Sigmoid colon (tissue), 7 donors: Measurements from ENCODE around the gene IFITM10. TPM values are rescaled to one million over a fixed set of nuclear protein-coding genes. Genes with fewer than 3 reads are reported as not detected.

Source experiments
- DNase-seq: peaks from one replicate; pipeline ENCODE4 v3.0.0-alpha.2; 2019
- H3K27ac ChIP-seq, 4 donors: fragments of 200-600 bp; sonication (generic); one replicate each; pipeline ENCODE4 v1.5.1; 2016 to 2019; ENCODE audit warnings: mild to moderate bottlenecking in 1 of 4
- H3K27me3 ChIP-seq, 3 donors: fragments of 200-600 bp; sonication (generic); one replicate each; pipeline ENCODE4 v1.5.1; 2019; ENCODE audit warnings: mild to moderate bottlenecking in 1 of 3
- H3K36me3 ChIP-seq, 4 donors: fragments of 200-600 bp; sonication (generic); one replicate each; pipeline ENCODE4 v1.5.1; 2016 to 2019
- H3K4me1 ChIP-seq, 4 donors: fragments of 200-600 bp; sonication (generic); one replicate each; pipeline ENCODE4 v1.5.1; 2017 to 2019
- H3K4me3 ChIP-seq, 4 donors: fragments of 200-600 bp; sonication (generic); one replicate each; pipeline ENCODE4 v1.5.1; 2017 to 2019; ENCODE audit warnings: mild to moderate bottlenecking in 2 of 4, moderate library complexity in 1 of 4
- H3K9me3 ChIP-seq, 4 donors: fragments of 200-600 bp in 3 of 4; sonication (generic) in 3 of 4; one replicate each; pipeline versions ENCODE4 v1.5.1 to v1.6.1; 2013 to 2019
- CTCF ChIP-seq, 4 experiments: fragments of 450-650 bp in 3 of 4; fragments of 200-600 bp in 1 of 4; IDR thresholded peaks; one replicate each; pipeline ENCODE4 v1.5.1; 2016 to 2019; ENCODE audit warnings: antibody characterized with exemption in 4 of 4, mild to moderate bottlenecking in 3 of 4, moderate library complexity in 2 of 4
- EP300 ChIP-seq, 4 donors: sonication (generic); formaldehyde crosslinking; IDR thresholded peaks; one replicate each; pipeline ENCODE4 v1.6.1; 2017; ENCODE audit warnings: antibody characterized with exemption in 4 of 4
- POLR2A ChIP-seq, 2 donors: fragments of 450-650 bp; IDR thresholded peaks; one replicate each; pipeline ENCODE4 v1.6.1; 2016; ENCODE audit warnings: antibody characterized with exemption in 2 of 2, mild to moderate bottlenecking in 2 of 2, moderate library complexity in 2 of 2
- POLR2AphosphoS5 ChIP-seq, 4 donors: sonication (generic); formaldehyde crosslinking; IDR thresholded peaks; one replicate each; pipeline ENCODE4 v1.6.1; 2017; ENCODE audit warnings: antibody characterized with exemption in 4 of 4
- WGBS, 2 donors: extraction: QIAGEN DNeasy Blood & Tissue Kit; methylation state at CpG; one replicate each; pipeline ENCODE4 v1.1.7; 2013; 5-methylcytosine and 5-hydroxymethylcytosine counted together
- intact Hi-C: fragments of 100-400 bp; cut with DNase I; formaldehyde crosslinking; loops from one replicate; pipeline ENCODE4 v1.15.1; 2023
- polyA plus RNA-seq, 3 donors: library from polyadenylated mRNA; stranded (reverse); fragments of 200-250 nt; gene quantifications; one replicate each; pipeline ENCODE4 v1.2.3, GENCODE V29; 2013
- total RNA-seq, 4 donors: library from RNA; depleted of rRNA; stranded (reverse); fragments of >200 nt; gene quantifications; one replicate each; pipeline ENCODE4 v1.1.0, GENCODE V29; 2016
- donor health status: healthy with polysubstance abuse.
- donor health status: Bipolar disorder and iron deficiency.
- donor health status: healthy.

Gene IFITM10
- total and polyA plus RNA-seq, 7 donors, result 0.36 to 1.4 (median 0.60) TPM; not detected in 2

- intact Hi-C loops, result loop anchor here (10.0 kb wide), 1 partner anchor 649 kb away; the partner anchor contains the start of gene TSSC4
- no peak overlapping the region for H3K4me3 ChIP-seq
- peaks cover 0 to 21% (median 12%) of the 10 kb centered on the region in 4 donors for H3K4me1 ChIP-seq
- WGBS, 2 donors, result 73 to 75% methylated on average over 16 of the region's 16 CpGs
- H3K27me3 ChIP-seq, result peaks cover 0 to under 1% (median 0%) of the 10 kb centered on the region in 3 donors
- peaks cover 17 to 88% (median 47%) of the 10 kb centered on the region in 4 donors for H3K36me3 ChIP-seq
- H3K27ac ChIP-seq, result no peak overlapping the region
- no peak for DNase-seq
- no peaks in the 10 kb centered on the region for H3K9me3 ChIP-seq
- no peak for TF ChIP-seq POLR2A (IDR thresholded peaks at IDR 0.05)
- no peak for TF ChIP-seq EP300 (IDR thresholded peaks at IDR 0.05)
- TF ChIP-seq CTCF (IDR thresholded peaks at IDR 0.05), result no peak
- TF ChIP-seq POLR2AphosphoS5 (IDR thresholded peaks at IDR 0.05), result no peak
These were observed 5.5 kb upstream of the IFITM10 start for GRCh38 chr11:1755692-1756561.

DNA sequence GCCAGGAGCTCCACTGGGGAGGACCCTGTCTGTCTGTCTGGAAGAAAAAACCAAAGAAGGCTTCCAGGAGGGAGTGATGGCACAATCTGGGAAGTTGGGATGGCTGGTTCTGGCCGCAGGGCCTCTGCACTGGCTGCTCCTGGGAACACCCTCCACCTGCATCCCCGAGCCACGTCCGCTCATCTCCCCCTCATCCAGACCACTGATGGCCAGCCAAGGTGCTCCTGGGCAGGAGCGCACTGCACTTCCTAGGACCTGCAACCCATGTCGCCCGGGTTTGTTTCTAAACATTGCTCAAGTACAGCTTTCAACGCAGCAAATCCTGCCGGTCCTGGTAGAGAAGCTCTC is 4.9 kb upstream of the IFITM10 start:
- Histone ChIP-seq H3K4me1 (peaks cover 0 to 19% (median 8%) of the 10 kb centered on the region in 4 donors), H3K27ac (no peak overlapping the region), H3K36me3 (peaks cover 17 to 82% (median 47%) of the 10 kb centered on the region in 4 donors), H3K4me3 (no peak overlapping the region), H3K9me3 (no peaks in the 10 kb centered on the region), H3K27me3 (peaks cover 0 to 7% (median 0%) of the 10 kb centered on the region in 3 donors)
- intact Hi-C loops, result loop anchor here (10.0 kb wide), 1 partner anchor 649 kb away; the partner anchor contains the start of gene TSSC4
- DNase-seq, result no peak
- 85 to 91% methylated on average over 9 of the region's 9 CpGs for whole genome bisulfite sequencing, 2 donors
- TF ChIP-seq POLR2A (IDR thresholded peaks at IDR 0.05) (no peak), EP300 (IDR thresholded peaks at IDR 0.05) (no peak)

DNA sequence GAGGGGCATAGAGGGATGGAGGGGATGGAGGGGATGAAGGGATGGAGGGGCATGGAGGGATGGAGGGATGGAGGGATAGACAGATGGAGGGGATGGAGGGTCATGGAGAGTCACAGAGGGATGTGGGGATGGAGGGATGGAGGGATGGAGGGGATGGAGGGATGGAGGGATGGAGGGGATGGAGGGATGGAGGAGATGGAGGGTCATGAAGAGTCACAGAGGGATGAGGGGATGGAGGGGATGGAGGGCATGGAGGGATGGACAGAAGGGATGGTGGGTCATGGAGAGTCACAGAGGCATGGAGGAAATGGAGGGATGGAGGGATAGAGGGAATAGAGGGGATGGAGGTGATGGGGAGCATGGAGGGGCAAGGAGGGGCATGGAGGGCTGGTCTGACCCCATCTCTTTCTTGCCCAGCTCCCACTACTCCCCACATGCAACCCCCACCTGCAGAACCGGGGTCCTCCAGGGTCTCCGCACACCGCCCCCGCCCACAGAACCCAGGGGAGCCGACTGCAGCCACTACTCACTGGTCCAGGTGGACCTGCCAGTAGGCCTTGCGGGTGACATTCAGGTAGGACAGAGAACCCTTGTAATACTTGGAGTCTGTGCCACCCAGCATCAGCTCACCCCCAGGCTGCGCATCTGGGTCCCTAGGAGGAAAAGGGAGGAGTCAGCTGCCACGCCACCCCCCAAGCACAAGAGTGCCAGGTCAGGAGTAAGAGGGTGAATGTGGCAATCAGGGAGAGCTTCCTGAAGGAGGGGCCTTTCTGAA is 4.2 kb upstream of the IFITM10 start:
- Histone ChIP-seq H3K4me3 (no peak overlapping the region), H3K36me3 (peaks cover 17 to 74% (median 47%) of the 10 kb centered on the region in 4 donors), H3K27ac (no peak overlapping the region), H3K4me1 (peaks cover 0 to 19% (median 3%) of the 10 kb centered on the region in 4 donors), H3K9me3 (no peaks in the 10 kb centered on the region), H3K27me3 (peaks cover 4 to 14% (median 6%) of the 10 kb centered on the region in 3 donors)
- DNase-seq, result no peak
- intact Hi-C loops, result loop anchor here (10.0 kb wide), 1 partner anchor 650 kb away; the partner anchor contains the start of gene TSSC4
- TF ChIP-seq POLR2A (IDR thresholded peaks at IDR 0.05) (no peak), CTCF (IDR thresholded peaks at IDR 0.05) (no peak), POLR2AphosphoS5 (IDR thresholded peaks at IDR 0.05) (no peak), EP300 (IDR thresholded peaks at IDR 0.05) (no peak)
- WGBS, 2 donors, result 93 to 95% methylated on average over 8 of the region's 8 CpGs

GRCh38 chr11:1753929-1754305 is 3.5 kb upstream of the IFITM10 start:
- Histone ChIP-seq H3K27me3 (peaks cover 11 to 21% (median 12%) of the 10 kb centered on the region in 3 donors), H3K4me1 (peaks cover 0 to 19% (median 9%) of the 10 kb centered on the region in 4 donors), H3K27ac (no peak overlapping the region), H3K4me3 (no peak overlapping the region), H3K36me3 (peaks cover 12 to 68% (median 45%) of the 10 kb centered on the region in 4 donors), H3K9me3 (no peaks in the 10 kb centered on the region)
- intact Hi-C loops, result loop anchor here (10.0 kb wide), 1 partner anchor 651 kb away; the partner anchor contains the start of gene TSSC4
- TF ChIP-seq CTCF (IDR thresholded peaks at IDR 0.05) (no peak), POLR2A (IDR thresholded peaks at IDR 0.05) (no peak), EP300 (IDR thresholded peaks at IDR 0.05) (no peak), POLR2AphosphoS5 (IDR thresholded peaks at IDR 0.05) (no peak)
- WGBS, 2 donors, result 90 to 91% methylated on average over 14 of the region's 14 CpGs
- DNase-seq, result no peak
